ENCODE data around the gene GYPA.

- TF ChIP-seq, protein P1, sequence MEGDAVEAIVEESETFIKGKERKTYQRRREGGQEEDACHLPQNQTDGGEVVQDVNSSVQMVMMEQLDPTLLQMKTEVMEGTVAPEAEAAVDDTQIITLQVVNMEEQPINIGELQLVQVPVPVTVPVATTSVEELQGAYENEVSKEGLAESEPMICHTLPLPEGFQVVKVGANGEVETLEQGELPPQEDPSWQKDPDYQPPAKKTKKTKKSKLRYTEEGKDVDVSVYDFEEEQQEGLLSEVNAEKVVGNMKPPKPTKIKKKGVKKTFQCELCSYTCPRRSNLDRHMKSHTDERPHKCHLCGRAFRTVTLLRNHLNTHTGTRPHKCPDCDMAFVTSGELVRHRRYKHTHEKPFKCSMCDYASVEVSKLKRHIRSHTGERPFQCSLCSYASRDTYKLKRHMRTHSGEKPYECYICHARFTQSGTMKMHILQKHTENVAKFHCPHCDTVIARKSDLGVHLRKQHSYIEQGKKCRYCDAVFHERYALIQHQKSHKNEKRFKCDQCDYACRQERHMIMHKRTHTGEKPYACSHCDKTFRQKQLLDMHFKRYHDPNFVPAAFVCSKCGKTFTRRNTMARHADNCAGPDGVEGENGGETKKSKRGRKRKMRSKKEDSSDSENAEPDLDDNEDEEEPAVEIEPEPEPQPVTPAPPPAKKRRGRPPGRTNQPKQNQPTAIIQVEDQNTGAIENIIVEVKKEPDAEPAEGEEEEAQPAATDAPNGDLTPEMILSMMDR (tag by site-specific recombination; IDR thresholded peaks at IDR 0.05): no peak
- no peak for TF ChIP-seq ZIC2 (tag by site-specific recombination; IDR thresholded peaks at IDR 0.05)
- TF ChIP-seq ZBTB11 (tag by site-specific recombination; conservative IDR thresholded peaks at IDR 0.05; ENCODE audit: low read depth): no peak
- no peak for TF ChIP-seq ZNF621 (tag by site-specific recombination; IDR thresholded peaks at IDR 0.05)
- no peak for TF ChIP-seq ZNF174 (tag by site-specific recombination; IDR thresholded peaks at IDR 0.05)
- no peak for TF ChIP-seq ZNF426 (tag by site-specific recombination; IDR thresholded peaks at IDR 0.05)
- TF ChIP-seq ZNF311 (tag by site-specific recombination; IDR thresholded peaks at IDR 0.05; ENCODE audit: borderline replicate concordance): no peak
- TF ChIP-seq, protein P2, sequence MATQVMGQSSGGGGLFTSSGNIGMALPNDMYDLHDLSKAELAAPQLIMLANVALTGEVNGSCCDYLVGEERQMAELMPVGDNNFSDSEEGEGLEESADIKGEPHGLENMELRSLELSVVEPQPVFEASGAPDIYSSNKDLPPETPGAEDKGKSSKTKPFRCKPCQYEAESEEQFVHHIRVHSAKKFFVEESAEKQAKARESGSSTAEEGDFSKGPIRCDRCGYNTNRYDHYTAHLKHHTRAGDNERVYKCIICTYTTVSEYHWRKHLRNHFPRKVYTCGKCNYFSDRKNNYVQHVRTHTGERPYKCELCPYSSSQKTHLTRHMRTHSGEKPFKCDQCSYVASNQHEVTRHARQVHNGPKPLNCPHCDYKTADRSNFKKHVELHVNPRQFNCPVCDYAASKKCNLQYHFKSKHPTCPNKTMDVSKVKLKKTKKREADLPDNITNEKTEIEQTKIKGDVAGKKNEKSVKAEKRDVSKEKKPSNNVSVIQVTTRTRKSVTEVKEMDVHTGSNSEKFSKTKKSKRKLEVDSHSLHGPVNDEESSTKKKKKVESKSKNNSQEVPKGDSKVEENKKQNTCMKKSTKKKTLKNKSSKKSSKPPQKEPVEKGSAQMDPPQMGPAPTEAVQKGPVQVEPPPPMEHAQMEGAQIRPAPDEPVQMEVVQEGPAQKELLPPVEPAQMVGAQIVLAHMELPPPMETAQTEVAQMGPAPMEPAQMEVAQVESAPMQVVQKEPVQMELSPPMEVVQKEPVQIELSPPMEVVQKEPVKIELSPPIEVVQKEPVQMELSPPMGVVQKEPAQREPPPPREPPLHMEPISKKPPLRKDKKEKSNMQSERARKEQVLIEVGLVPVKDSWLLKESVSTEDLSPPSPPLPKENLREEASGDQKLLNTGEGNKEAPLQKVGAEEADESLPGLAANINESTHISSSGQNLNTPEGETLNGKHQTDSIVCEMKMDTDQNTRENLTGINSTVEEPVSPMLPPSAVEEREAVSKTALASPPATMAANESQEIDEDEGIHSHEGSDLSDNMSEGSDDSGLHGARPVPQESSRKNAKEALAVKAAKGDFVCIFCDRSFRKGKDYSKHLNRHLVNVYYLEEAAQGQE (tag by site-specific recombination; IDR thresholded peaks at IDR 0.05): no peak
- TF ChIP-seq SALL2 (tag by site-specific recombination; IDR thresholded peaks at IDR 0.05; ENCODE audit: borderline replicate concordance): no peak
- TF ChIP-seq ZFP41 (tag by site-specific recombination; IDR thresholded peaks at IDR 0.05; ENCODE audit: borderline replicate concordance): no peak
- no peak for TF ChIP-seq FEZF1 (tag by site-specific recombination; IDR thresholded peaks at IDR 0.05)
- TF ChIP-seq ZNF707 (tag by site-specific recombination; IDR thresholded peaks at IDR 0.05): no peak
- TF ChIP-seq ZBTB6 (tag by site-specific recombination; IDR thresholded peaks at IDR 0.05): no peak
Measured at GRCh38 chr4:144190009-144190408, 49.5 kb upstream of the GYPA start.
